Measurements from ENCODE around the gene SBF1.

Gene SBF1

DNA sequence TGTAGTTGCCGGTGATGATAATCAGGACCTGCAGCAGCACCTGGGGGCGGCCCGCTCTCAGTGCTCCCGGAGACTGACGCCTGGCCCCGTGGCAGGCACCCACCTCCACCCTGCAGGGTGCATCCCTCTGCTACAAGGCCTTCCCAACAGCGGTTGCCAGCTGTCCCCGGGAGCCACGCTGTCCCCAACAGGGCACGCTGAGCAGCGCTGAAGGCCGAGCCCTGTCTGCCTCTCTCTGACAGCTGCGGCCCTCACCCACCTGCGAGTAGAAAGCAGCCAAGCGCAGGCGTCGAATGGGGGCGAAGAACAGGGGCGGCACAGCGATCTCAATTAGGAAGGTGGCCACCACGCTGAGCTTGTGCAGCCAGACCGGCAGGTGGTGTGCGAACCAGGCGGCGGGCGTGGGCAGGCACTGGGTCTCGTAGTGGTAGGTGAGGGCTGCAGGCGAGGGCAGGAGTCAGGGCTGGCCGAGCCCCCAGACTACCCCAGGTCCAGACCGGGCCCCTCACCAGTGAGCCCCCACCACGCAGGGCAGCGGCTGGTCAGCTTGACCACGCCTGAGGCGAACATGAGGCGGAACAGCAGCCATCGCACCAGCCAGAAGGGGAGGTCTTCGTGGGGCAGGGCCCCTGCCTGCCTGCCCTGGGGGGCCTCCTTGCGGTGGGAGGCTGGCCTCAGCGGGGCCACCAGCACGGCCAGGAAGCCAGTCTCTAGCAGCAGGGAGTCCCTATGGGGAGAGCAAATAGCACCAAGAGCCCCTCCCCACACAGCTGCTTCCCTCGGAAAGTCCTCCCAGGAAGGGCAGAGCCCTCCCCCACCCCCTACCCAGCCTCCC lies 31.2 kb upstream of the SBF1 start:
- DNase-seq = no peak

DNA sequence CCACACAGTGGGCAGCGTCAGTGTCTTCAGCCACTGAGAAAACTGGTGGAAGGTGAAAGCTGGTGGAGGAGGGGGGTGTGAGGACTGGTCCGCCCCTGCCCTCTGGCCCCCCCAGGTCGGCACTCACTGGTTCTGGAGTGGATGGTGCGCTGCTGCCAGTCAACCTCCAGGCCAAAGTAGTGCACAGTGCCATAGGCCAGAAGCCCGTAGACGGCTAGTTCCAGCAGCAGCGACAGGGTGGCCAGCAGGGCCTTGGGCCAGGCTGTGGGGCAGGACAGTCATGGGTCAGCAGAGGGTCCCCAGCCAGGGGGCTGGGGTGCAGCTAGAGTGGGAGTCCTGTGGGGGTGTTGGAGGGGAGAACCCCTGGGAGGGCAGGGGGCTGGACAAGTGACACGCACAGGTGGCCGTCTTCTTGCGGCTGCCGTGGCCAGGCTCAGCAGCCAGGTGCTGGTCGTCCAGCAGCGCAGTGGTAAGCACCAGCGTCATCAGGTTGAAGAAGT lies 30.5 kb upstream of the SBF1 start:
- DNase-seq = no peak

DNA sequence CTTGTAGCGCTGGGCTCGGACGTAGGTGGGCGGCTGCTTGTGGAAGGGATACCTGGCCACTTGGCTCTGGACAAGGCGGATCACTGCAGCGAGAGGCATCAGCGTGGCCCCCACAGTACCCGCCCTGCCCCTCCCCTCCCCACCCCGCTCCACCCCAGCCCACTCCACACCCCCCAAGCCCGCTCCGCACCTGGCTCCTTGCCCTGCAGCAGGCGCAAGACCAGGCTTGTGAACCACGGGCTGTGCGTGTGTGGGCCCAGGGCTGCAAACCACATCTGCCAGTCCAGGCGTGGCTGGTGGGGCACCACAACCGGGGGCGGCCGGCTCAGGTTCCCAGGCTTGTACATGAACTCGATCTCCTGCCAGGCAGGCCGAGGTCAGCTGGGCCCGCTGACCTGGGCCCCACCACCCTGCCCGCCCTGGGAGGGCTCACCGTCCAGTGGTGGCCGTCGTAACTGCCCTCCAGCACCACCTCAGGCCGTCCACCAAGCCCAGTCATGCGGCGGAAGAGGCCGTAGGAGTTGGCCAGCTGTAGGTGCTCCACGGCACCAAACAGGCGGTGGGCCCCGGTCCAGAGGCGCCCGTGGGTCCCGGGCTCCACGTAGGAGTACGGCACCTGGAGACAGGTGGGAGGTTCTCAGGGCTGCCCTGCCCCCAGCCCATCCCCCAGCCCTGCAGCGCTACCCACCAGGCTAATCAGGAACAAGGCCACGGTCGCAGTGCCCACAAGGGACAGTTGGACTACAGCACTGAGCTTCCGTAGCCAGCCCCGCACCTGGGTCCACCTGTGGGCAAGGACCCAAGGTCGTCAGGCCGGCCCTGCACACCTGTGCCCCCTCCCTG lies 29.8 kb upstream of the SBF1 start:
- DNase-seq = no peak

DNA sequence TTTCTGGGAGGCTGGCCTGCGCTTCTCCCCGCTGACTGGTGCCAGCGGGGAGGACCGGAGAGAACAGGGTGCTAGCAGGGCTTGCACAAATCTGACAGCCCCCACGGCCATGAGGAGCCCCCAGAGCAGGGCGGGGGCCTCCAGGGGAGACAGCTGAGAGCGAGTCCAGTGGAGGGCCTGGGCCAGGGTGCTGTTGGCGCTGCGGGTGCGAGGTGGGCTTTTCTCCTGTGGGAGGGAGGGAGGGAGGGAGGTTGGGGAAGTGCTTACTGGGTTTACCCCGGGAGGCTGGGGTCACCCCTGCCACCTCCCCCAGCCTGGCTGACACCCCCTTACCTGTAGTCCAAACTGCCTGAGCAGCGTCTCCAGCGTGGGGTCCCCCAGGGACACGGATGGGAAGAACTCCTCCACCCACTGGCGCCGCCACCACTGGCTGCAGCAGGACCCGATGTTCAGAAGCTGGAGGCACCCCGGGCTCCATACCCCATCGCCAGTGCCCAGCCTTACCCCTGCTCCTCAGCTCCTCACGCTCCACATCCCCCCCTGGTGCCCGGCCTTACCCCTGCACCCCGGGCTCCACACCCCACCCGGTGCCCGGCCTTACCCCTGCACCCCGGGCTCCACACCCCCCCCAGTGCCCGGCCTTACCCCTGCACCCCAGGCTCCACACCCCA lies 28.8 kb upstream of the SBF1 start:
- DNase-seq = no peak

DNA sequence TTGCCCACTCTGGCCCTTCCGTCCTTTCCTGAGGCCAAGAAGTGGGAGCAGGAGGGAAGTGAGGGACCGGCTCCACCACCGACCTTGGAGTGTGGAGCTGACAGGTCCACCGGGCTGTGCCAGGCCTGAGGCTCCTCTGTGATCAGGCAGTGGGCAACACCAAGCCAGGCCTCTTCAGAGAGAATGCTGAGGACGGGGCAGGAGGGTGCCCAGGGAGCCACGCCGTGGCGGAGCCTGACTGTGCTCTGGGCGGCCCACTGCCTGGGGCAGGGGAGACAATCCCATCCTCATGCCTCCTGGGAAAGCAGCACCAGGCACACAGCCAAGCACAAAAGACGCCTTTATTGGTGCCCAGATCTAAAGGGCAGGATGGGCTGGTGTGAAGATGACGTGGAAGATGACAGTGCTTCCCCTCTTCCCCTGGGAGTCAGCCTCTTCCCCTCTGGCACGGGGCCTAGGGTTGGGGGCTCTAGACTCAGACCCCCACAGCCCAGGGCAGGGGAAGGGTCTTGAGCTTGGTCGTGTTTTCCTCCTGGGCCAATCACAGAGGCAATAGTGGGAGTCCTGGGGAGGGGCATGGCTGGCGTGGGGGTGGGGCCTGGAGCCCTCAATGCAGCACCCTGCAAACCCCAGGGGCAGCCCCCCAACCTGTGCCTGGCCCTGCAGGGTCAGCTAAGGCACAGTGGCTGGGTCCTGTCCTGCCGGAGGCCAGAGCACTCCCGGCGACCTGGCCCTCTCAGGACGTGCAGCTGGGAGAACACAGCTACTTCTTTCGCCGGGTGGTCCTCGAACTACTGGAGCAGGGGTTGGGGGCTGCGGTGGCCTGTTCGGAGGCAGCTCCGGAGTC lies 28.0 kb upstream of the SBF1 start:
- DNase-seq = no peak

DNA sequence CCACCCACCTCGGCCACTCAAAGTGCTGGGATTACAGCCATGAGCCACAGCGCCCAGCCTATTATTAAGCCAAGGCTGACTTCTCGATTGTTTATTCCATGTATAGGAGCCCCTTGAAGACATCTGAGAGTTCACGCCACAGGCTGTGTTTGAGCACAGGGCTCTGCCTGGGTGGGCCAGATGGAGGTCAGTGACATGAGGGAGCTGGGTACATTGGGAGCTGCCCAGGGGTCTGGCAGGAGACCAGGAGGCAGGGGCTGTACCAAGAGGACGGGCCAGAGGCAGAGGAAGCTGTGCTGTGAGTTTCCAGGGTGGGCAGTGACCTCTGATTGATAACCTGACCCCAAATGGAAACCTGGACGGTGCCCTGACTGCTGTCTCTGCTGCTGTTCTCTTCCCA lies 27.3 kb upstream of the SBF1 start:
- no peak for DNase-seq

DNA sequence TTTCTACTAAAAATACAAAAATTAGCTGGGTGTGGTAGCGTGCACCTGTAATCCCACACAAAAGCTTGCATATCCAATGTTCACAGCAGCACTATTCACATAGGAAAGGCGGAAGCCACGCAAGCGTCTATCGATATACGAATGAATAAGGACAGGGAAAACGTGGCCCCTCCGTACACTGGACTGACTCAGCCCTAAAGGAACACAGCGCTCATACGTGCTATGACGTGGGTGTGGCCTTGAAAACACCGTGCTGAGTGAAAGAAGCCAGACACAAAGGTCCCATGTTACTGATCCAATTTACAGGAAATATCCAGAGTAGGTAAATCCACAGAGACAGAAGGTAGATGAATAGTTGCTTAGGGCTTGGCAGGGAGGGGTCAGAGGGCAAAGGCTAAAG lies 25.6 kb upstream of the SBF1 start:
- no peak for DNase-seq

DNA sequence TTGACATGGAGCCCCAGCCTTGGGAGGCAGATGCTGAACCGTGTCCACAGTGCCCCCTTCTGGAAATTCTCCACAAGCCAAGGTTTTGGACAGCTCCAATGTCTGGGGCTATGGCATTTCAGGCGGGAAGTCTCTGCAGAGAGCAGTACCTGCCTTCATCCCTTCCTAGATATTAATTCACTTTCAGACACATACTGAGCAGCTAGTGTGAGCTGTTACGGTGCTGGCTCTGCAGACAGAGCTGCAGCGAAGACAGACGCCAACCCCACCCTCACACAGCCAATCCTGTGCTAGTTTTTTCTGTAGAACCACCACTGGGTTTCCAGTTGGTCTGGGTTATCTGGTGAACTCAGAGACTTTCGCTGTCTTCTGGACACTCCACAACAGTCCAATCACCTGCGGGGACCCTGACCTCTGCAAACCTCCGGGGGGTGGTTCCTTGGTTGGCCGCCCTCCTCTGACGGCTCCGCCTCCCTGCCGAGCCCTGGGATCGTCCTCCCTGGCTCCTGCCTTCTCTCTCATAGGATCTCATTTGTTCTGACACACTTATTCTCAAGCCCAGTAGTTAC lies 23.6 kb upstream of the SBF1 start:
- DNase-seq = no peak

DNA sequence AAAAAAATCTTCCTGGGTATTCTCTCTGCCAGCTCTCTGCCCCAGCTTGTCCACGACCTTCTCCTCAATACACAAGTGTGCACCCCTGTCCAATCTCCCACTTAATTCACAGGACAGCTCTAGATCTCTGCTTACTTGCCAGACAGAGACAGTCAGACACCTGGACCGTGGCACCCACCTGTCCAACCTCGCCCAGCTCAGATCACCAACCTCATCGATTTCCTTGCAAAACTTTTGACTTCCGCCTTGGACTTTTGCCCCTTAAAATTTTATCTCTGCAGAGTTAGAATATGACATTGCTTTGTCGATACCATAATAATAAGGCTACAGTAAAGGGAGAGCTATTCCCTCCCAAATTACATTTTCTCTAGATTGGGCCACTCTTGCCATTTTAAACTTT lies 22.3 kb upstream of the SBF1 start:
- no peak for DNase-seq

DNA sequence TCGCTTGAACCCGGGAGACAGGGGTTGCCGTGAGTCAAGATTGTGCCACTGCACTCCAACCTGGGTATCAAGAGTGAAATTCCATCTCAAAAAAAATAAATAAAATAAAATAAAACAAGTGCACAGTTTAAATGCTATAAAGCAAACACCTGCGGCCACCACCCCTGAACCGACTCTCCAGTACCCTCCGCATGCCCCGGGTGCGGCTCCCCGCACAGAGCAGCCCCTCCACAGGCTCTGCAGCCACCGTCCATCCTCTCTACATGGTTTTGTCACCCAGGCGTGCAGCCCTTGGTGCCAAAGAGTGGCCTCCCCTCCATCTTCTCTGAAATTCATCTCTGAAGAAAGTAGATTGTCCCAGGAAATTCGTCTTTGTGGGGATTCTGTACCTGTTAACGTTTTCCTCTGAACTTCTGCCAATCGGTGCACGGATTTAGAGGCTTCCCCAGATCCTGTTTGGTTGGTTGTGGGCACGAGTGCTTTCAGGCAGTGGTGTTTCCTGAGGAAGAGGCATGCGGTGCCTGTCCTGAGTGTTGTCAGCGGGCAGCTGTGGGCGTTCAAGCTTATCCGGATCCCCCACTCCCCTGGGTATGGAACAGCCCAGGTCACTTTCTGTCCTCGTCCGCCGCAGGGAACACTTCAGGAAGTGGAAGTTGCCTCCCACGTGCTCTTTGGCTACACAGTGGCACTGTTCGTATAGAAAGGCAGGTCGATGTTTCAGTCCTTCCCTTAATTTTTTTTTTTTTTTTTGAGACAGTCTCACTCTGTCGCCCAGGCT lies 15.9 kb upstream of the SBF1 start:
- no peak for DNase-seq

DNA sequence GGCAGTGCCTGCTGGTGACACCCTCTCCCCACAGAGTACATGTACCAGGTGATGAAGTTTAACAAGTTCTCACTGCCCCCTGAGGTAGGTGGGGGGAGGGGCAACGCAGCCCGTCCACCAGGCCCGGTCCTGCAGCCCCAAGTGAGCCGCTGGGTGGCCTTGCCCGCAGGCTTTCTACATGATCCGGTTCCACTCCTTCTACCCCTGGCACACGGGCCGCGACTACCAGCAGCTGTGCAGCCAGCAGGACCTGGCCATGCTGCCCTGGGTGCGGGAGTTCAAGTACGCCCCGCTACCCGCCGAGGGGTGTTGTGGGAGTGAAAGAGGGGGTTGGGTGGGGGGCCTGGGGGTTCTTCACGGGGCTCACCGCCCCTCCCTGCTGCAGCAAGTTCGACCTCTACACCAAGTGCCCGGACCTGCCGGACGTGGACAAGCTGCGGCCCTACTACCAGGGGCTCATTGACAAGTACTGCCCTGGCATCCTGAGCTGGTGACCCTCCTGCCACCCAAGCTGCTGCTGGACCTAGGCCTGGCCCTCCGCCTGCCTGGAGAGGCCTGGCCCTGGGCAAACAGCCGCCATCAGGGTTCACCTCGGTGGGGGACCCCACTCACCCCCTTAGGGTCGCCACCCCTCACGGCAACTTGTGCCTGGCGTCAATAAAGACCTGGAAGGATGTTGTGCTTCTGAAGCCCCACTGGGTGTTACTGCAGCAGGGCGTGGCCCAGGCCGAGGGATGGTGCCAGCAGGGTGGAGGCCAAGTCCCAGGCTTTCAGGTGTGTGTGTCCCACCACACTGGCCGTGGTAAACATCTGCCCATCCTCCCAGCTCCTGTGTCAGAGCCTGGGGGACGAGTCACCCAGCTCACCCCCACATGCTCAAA lies 14.8 kb upstream of the SBF1 start:
- no peak for DNase-seq

DNA sequence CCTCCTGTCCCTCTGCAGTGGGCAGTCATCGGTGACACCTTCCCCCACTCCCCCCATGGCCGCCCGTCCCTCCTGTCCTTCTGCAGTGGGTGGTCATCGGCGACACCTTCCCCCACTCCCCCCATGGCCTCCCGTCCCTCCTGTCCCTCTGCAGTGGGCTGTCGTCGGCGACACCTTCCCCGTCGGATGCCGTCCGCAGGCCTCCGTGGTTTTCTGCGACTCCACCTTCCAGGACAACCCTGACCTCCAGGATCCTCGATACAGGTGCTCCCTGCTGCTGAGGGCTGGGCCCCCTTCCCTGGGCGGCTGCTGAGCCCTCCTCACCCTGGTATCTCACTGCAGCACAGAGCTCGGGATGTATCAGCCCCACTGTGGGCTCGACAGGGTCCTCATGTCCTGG lies 14.1 kb upstream of the SBF1 start:
- no peak for DNase-seq

DNA sequence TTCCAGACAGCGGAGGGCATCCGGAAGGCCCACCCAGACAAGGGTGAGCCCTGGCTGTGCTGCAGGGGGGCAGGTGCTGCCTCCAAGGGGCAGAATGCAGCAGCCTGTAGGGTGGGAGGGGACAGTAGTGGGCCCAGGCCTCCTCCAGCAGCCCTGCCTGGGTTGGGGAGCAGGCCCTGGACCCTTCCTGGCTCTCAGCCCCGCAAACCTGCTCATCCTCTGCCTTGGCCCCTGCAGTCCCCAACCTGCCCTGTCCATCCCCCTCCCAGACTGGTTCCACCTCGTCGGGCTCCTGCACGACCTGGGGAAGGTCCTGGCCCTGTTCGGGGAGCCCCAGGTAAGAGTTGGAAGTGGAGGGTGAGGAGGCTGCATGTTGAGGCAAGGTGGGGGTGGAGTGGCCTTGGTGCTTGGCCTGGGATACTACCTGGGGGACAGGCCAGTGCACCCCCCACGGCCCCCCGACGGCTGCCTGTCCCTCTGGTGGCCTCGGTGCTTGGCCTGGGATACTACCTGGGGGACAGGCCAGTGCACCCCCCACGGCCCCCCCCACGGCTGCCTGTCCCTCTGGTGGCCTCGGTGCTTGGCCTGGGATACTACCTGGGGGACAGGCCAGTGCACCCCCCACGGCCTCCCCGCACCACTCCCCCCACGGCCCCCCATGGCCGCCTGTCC lies 13.3 kb upstream of the SBF1 start:
- no peak for DNase-seq

DNA sequence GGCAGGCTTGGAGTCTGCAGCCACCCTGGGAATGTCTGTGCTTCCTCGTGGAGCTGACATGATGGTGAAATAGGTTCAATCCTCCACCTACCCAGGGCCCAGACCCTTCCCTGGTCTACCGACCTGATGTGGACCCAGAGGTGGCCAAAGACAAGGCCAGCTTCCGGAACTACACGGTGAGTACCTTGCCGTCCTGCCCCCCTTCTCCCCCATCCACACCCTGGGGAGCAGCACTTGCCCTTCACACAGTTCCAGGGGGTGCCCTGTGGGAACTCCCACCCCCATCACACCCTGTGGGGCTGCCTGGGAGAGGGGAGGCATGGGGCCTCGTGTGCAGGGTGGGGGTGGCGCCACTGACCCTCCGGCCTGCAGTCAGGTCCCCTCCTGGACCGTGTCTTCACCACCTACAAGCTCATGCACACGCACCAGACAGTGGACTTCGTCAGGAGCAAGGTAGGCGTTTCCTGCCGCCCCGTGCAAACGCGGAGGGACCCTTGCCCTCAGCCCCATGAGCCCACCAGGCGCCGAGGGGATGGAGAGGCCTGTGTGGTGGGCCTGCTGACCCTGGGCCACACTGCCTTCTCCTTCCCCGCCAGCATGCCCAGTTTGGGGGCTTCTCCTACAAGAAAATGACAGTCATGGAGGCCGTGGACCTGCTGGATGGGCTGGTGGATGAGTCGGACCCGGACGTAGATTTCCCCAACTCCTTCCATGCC lies 12.6 kb upstream of the SBF1 start:
- no peak for DNase-seq

DNA sequence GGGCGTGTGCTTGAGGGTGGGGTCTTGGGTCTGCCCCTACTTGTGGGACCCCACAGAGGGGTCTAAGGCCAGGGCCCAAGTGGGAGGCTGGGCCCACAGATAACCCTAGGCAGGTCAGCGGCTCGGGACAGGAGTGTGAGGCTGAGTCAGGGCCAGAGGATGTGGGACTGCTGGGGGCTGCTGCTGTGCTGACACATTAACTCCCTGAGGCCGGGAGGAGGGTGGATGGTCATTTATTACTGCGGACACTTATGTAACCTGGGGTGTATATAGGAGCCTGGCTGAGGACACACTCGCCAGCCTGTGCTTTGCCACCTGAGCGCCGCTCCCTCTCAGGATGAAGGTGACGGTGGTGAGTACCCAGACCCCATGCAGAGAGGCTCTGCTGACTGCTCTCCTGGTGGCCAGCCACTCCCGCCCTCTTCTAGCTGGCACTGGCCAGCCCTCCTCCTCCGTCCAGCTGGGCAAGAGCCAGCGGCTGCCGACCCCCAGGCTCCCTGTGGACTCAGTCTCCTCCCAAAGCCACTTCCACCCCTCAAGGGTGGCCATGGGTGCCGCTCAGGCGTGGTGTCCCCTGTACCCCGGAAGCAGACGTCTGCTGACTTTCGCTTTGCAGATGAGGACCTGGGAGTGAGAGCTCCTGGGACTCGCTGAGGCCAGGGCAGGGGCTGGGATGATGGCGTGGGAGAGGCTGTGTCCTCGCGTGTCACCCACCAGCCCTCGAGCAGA lies 11.9 kb upstream of the SBF1 start, which contains the start of gene MIOX:
Gene MIOX (plus strand): TSS at position 299 of the 729 bp plus-strand sequence. CDS start 39 bp downstream, at position 338.
- DNase-seq = no peak

DNA sequence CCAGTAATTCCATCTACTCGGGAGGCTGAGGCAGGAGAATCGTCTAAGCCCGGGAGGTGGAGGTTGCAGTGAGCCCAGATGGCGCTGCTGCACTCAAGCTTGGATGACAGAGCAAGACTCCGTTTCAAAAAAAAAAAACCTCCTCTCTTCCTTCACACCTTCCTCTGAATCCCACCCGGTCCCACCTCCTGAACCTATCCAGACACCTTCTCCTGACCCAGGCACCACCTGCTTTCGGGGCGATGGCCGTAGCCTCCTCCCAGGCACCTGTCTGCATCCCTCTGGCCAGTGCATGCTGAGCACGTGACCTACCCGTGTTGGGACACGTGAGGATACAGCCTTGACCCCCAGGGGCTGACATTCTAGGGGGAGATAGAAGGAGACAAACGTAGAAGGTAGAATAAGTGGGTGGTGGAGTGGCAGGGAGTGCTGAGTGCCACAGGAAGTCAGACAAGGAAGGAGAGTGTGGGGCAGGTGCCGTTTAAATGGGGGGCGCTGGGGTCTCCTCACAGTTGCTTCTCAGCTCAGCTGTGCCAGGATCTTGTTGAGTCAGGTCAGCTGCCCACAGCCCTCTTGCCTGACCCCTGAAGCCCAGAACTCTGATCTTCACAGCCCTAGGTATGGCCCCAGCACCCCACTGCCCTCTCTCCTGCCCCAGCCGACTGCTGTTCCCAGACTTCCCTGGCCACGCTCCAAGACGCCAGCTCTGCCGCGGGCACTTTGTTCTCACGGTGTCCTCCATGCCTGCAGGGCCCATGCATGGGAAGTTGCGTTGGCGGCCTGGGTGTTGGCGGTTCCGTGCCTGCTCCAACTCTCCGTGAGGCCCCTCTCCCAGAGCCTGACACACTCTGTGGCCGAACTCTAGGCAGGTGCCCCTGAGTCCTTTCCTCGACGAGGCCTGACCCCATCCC lies 10.6 kb upstream of the SBF1 start:
- no peak for DNase-seq

Data from 8988T (cell line).